ENCODE measurements around the gene ACTL8.

Gene ACTL8

GRCh38 chr1:17728123-17728712, 26.9 kb upstream of the ACTL8 start:
- no peak overlapping the region for H3K4me3 ChIP-seq (ENCODE audit: low read length)
- TF ChIP-seq ZNF274 (IDR thresholded peaks at IDR 0.05; ENCODE audit: low read depth, low read length) = no peak

- TF ChIP-seq ZNF274 (IDR thresholded peaks at IDR 0.05; ENCODE audit: low read depth, low read length) = no peak
Measured at GRCh38 chr1:17729248-17729647, 25.9 kb upstream of the ACTL8 start.

GRCh38 chr1:17729909-17730308, 25.2 kb upstream of the ACTL8 start:
- H3K4me3 ChIP-seq (ENCODE audit: low read length) = no peak overlapping the region
- TF ChIP-seq ZNF274 (IDR thresholded peaks at IDR 0.05; ENCODE audit: low read depth, low read length) = no peak

More at GRCh38 chr1:17729248-17729647, 25.9 kb upstream of the ACTL8 start:
- H3K4me3 ChIP-seq (ENCODE audit: low read length) = no peak overlapping the region

GRCh38 chr1:17731460-17731859, 23.7 kb upstream of the ACTL8 start:
- TF ChIP-seq ZNF274 (IDR thresholded peaks at IDR 0.05; ENCODE audit: low read depth, low read length) = no peak

GRCh38 chr1:17732475-17732874, 22.7 kb upstream of the ACTL8 start:
- TF ChIP-seq ZNF274 (IDR thresholded peaks at IDR 0.05; ENCODE audit: low read depth, low read length) = no peak

More at GRCh38 chr1:17731460-17731859, 23.7 kb upstream of the ACTL8 start:
- no peak overlapping the region for H3K4me3 ChIP-seq (ENCODE audit: low read length)

GRCh38 chr1:17733661-17734060, 21.5 kb upstream of the ACTL8 start:
- H3K4me3 ChIP-seq (ENCODE audit: low read length) = no peak overlapping the region
- TF ChIP-seq ZNF274 (IDR thresholded peaks at IDR 0.05; ENCODE audit: low read depth, low read length) = no peak

More at GRCh38 chr1:17732475-17732874, 22.7 kb upstream of the ACTL8 start:
- H3K4me3 ChIP-seq (ENCODE audit: low read length) = no peak overlapping the region

GRCh38 chr1:17734609-17735008, 20.5 kb upstream of the ACTL8 start:
- no peak overlapping the region for H3K4me3 ChIP-seq (ENCODE audit: low read length)
- no peak for TF ChIP-seq ZNF274 (IDR thresholded peaks at IDR 0.05; ENCODE audit: low read depth, low read length)

- no peak for TF ChIP-seq ZNF274 (IDR thresholded peaks at IDR 0.05; ENCODE audit: low read depth, low read length)
Measured at GRCh38 chr1:17735348-17735747, 19.8 kb upstream of the ACTL8 start.

GRCh38 chr1:17735793-17736192, 19.3 kb upstream of the ACTL8 start:
- H3K4me3 ChIP-seq (ENCODE audit: low read length) = no peak overlapping the region
- TF ChIP-seq ZNF274 (IDR thresholded peaks at IDR 0.05; ENCODE audit: low read depth, low read length) = no peak

More at GRCh38 chr1:17735348-17735747, 19.8 kb upstream of the ACTL8 start:
- H3K4me3 ChIP-seq (ENCODE audit: low read length) = no peak overlapping the region

- H3K4me3 ChIP-seq (ENCODE audit: low read length) = no peak overlapping the region
- no peak for TF ChIP-seq ZNF274 (IDR thresholded peaks at IDR 0.05; ENCODE audit: low read depth, low read length)
Measured at GRCh38 chr1:17736625-17737024, 18.5 kb upstream of the ACTL8 start.

GRCh38 chr1:17739050-17739449, 16.1 kb upstream of the ACTL8 start:
- no peak for TF ChIP-seq ZNF274 (IDR thresholded peaks at IDR 0.05; ENCODE audit: low read depth, low read length)
- no peak overlapping the region for H3K4me3 ChIP-seq (ENCODE audit: low read length)

- H3K4me3 ChIP-seq (ENCODE audit: low read length) = no peak overlapping the region
- TF ChIP-seq ZNF274 (IDR thresholded peaks at IDR 0.05; ENCODE audit: low read depth, low read length) = no peak
Measured at GRCh38 chr1:17741052-17741451, 14.1 kb upstream of the ACTL8 start.

- H3K4me3 ChIP-seq (ENCODE audit: low read length) = no peak overlapping the region
- no peak for TF ChIP-seq ZNF274 (IDR thresholded peaks at IDR 0.05; ENCODE audit: low read depth, low read length)
Measured at GRCh38 chr1:17742583-17742982, 12.6 kb upstream of the ACTL8 start.

GRCh38 chr1:17743008-17743647, 12.0 kb upstream of the ACTL8 start:
- no peak for TF ChIP-seq ZNF274 (IDR thresholded peaks at IDR 0.05; ENCODE audit: low read depth, low read length)
- no peak overlapping the region for H3K4me3 ChIP-seq (ENCODE audit: low read length)

GRCh38 chr1:17743925-17744324, 11.2 kb upstream of the ACTL8 start:
- no peak for TF ChIP-seq ZNF274 (IDR thresholded peaks at IDR 0.05; ENCODE audit: low read depth, low read length)
- no peak overlapping the region for H3K4me3 ChIP-seq (ENCODE audit: low read length)
